Naive thymus-derived CD4-positive, alpha-beta T cell (primary cell): ENCODE measurements around the gene KRTAP10-3. TPM values are rescaled to one million over a fixed set of nuclear protein-coding genes. Genes with fewer than 3 reads are reported as not detected.

Source experiments
- ATAC-seq: fragments of 150-1000 bp; cut with Tn5 transposase; 2 replicates; pipeline ENCODE4 v1.10.0; 2021; ENCODE audit warnings: mild to moderate bottlenecking, moderate library complexity
- CTCF ChIA-PET: fragments of 350-600 bp; sonication (Branson Sonifier 250); formaldehyde crosslinking; loops from one replicate; lab custom pipeline; 2021; ENCODE audit warnings: antibody characterized with exemption; lab: Charles Lee
- POLR2A ChIA-PET: fragments of 350-600 bp; sonication (Branson Sonifier 250); formaldehyde crosslinking; loops from one replicate; lab custom pipeline; 2021; ENCODE audit warnings: antibody characterized with exemption, inconsistent platforms; lab: Charles Lee
- DNase-seq, 9 donors: peaks; one replicate each; pipeline versions ENCODE4 v3.0.0 to v3.0.0-alpha.2; 2020 to 2022; ENCODE audit warnings: mixed read lengths in 1 of 9
- H3K27ac ChIP-seq: one replicate; pipeline ENCODE4 v1.7.0; 2013; ENCODE audit warnings: mild to moderate bottlenecking, low read depth, low read length, moderate library complexity
- H3K27me3 ChIP-seq, 2 donors: one replicate each; pipeline ENCODE4 v1.7.0; 2013; ENCODE audit warnings: low read length in 2 of 2, mild to moderate bottlenecking in 2 of 2, moderate library complexity in 2 of 2; ENCODE audit not compliant: control insufficient read depth in 2 of 2, insufficient read depth in 2 of 2
- H3K36me3 ChIP-seq, 3 experiments: 1 replicate in 2 of 3; 2 replicates in 1 of 3; pipeline ENCODE4 v1.7.0; 2013; ENCODE audit warnings: low read length in 3 of 3, mild to moderate bottlenecking in 3 of 3, moderate library complexity in 1 of 3; ENCODE audit not compliant: insufficient read depth in 3 of 3, control insufficient read depth in 2 of 3
- H3K4me1 ChIP-seq, 2 donors: one replicate each; pipeline ENCODE4 v1.7.0; 2013; ENCODE audit warnings: low read length in 2 of 2, mild to moderate bottlenecking in 2 of 2, moderate library complexity in 1 of 2; ENCODE audit not compliant: control insufficient read depth in 2 of 2, insufficient read depth in 2 of 2
- H3K4me3 ChIP-seq: 2 replicates; pipeline ENCODE4 v1.7.0; 2013; ENCODE audit warnings: mild to moderate bottlenecking, low read length
- H3K9me3 ChIP-seq, 3 experiments: 1 replicate in 2 of 3; 2 replicates in 1 of 3; pipeline ENCODE4 v1.7.0; 2013; ENCODE audit warnings: low read length in 3 of 3; ENCODE audit not compliant: control insufficient read depth in 2 of 3
- H3K27ac Mint-ChIP-seq, 9 donors: one replicate each; pipeline ENCODE4 v1.8.0; 2020 to 2022; ENCODE audit warnings: mixed read lengths in 9 of 9, mild to moderate bottlenecking in 8 of 9, moderate library complexity in 5 of 9, inconsistent platforms in 2 of 9
- H3K27me3 Mint-ChIP-seq, 5 donors: one replicate each; pipeline ENCODE4 v1.8.0; 2021 to 2022; ENCODE audit warnings: mixed read lengths in 5 of 5, mild to moderate bottlenecking in 1 of 5
- H3K36me3 Mint-ChIP-seq, 5 donors: one replicate each; pipeline ENCODE4 v1.8.0; 2020 to 2022; ENCODE audit warnings: mixed read lengths in 5 of 5, mild to moderate bottlenecking in 3 of 5, inconsistent platforms in 1 of 5
- H3K4me1 Mint-ChIP-seq, 7 donors: one replicate each; pipeline ENCODE4 v1.8.0; 2020 to 2022; ENCODE audit warnings: mixed read lengths in 7 of 7, mild to moderate bottlenecking in 3 of 7, inconsistent platforms in 1 of 7
- H3K4me3 Mint-ChIP-seq, 10 donors: one replicate each; pipeline ENCODE4 v1.8.0; 2020 to 2022; ENCODE audit warnings: mild to moderate bottlenecking in 10 of 10, mixed read lengths in 10 of 10, moderate library complexity in 6 of 10, inconsistent platforms in 2 of 10
- H3K9me3 Mint-ChIP-seq, 11 donors: one replicate each; pipeline ENCODE4 v1.8.0; 2020 to 2022; ENCODE audit warnings: mixed read lengths in 11 of 11, mild to moderate bottlenecking in 4 of 11, inconsistent platforms in 1 of 11, moderate library complexity in 1 of 11
- intact Hi-C, 2 donors: fragments of 100-400 bp; cut with micrococcal nuclease; formaldehyde crosslinking; loops; one replicate each; pipeline ENCODE4 v1.15.1; 2023
- polyA plus RNA-seq, 2 donors: library from polyadenylated mRNA; unstranded; fragments of 300-500 nt; fragmentation: Illumina TruSeq; gene quantifications; one replicate each; pipeline ENCODE4 v1.2.3, GENCODE V29; 2021
- total RNA-seq, 6 experiments: library from RNA in 5 of 6; stranded (reverse) in 5 of 6; gene quantifications; 1 replicate in 5 of 6; 2 replicates in 1 of 6; pipeline ENCODE4 v1.2.3 and lab custom pipeline; 2021 to 2026

Gene KRTAP10-3
- total and polyA plus RNA-seq, 7 experiments from 2014 or later, result not detected

DNA sequence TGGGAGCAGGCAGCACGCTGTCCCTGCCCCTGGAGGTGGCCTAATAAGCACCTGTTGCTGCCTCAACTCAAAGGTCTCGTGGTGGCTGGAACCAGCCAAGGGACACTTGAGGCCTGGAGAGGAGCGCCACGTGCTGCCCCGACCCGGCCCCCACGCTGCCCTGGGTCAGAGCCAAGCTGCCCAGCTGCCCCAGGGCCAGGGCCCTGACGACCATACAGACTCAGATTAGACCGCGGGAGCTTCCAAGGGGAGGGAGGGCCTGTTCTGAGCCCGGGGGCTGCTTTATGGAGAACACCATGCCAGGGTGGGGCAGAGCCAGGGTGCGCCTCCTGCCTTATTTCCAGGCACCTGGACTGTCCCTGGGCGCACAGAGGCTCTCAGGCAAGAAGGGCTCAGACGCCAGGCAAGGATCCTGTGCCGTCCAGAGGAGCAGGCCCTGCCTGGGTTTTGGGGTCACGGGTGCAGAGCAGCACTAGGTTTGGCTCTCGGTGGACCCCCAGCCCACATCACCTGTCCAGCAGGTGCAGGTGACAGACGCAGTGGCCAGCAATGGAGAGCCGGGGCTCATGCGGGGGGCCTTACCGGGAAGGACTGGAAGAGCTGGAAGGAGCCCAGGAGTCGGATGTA, 37.2 kb downstream of the KRTAP10-3 start:
- H3K9me3 ChIP-seq, result no peaks in the 10 kb centered on the region
- H3K36me3 Mint-ChIP-seq, result no peaks in the 10 kb centered on the region
- ChIA-PET POLR2A (no interaction called here), CTCF (no interaction called here)
- intact Hi-C loops, result no loop called here
- H3K4me1 Mint-ChIP-seq, result peaks cover 0 to 14% (median 0%) of the 10 kb centered on the region in 7 donors
- no peak overlapping the region for H3K4me3 ChIP-seq
- DNase-seq, result no peak
- H3K4me3 Mint-ChIP-seq, result no peak overlapping the region
- H3K9me3 Mint-ChIP-seq, result peaks cover 0 to 1% (median 0%) of the 10 kb centered on the region in 11 donors
- H3K27ac Mint-ChIP-seq, result no peak overlapping the region
- H3K27ac ChIP-seq, result no peak overlapping the region
- ATAC-seq, result no peak
- no peaks in the 10 kb centered on the region for H3K4me1 ChIP-seq
- no peaks in the 10 kb centered on the region for H3K36me3 ChIP-seq
- no peaks in the 10 kb centered on the region for H3K27me3 ChIP-seq
- H3K27me3 Mint-ChIP-seq, result no peaks in the 10 kb centered on the region

DNA sequence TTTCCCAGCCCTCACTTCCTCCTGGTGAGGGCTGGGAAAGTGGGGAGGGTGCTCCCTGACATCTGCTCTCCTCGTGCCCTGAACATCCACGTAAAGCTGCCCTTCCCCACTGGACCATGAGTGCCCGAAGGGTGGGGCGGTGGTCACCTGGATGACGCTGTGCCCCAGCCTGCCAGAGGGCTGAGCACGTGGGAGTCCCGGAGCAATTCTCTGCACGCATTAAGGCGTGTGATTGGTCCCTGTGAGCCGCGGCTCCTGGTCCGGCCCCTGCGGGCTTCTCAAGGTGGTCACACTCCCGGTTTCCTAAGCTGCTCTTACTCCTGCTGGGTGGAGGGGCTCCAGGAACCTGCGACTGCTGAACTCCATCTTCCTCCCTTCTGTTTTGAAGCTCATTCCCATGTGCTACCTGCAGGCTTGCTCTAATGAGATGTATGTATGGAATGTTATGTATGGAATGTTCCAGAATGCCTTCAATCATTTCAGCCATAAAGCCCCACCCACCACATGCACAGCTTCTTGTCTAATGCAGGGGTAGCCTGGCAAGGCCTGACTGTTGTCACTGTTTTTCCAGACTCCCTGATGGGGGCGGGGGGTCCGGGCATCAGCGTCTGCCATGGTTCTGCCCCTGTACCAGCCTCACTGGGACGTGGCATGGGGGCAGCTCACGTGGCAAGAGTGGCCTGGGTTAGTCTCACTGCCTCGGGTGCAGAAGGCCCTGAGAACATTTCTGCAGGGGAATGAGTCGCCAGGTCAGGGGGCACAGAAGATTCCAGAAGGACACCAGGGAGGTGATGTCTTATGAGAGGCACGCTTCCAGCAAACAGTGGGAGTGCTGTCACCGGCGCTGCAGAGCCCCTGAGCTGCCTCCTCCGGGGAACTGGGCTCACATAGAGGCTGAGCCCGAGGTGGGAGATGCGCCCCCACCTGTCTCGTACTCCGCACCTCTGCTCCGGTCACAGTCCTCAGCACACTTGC, 38.0 kb downstream of the KRTAP10-3 start:
- Mint-ChIP-seq H3K4me1 (peaks cover 0 to 14% (median 2%) of the 10 kb centered on the region in 7 donors), H3K4me3 (no peak overlapping the region), H3K27ac (no peak overlapping the region), H3K9me3 (peaks cover 0 to 1% (median 0%) of the 10 kb centered on the region in 11 donors), H3K27me3 (no peaks in the 10 kb centered on the region), H3K36me3 (no peaks in the 10 kb centered on the region)
- H3K4me3 ChIP-seq, result no peak overlapping the region
- intact Hi-C loops, result no loop called here
- H3K4me1 ChIP-seq, result no peaks in the 10 kb centered on the region
- ATAC-seq, result no peak
- no peak for DNase-seq
- no peaks in the 10 kb centered on the region for H3K27me3 ChIP-seq
- ChIA-PET POLR2A (no interaction called here), CTCF (no interaction called here)
- no peaks in the 10 kb centered on the region for H3K36me3 ChIP-seq
- H3K9me3 ChIP-seq, result no peaks in the 10 kb centered on the region
- no peak overlapping the region for H3K27ac ChIP-seq

DNA sequence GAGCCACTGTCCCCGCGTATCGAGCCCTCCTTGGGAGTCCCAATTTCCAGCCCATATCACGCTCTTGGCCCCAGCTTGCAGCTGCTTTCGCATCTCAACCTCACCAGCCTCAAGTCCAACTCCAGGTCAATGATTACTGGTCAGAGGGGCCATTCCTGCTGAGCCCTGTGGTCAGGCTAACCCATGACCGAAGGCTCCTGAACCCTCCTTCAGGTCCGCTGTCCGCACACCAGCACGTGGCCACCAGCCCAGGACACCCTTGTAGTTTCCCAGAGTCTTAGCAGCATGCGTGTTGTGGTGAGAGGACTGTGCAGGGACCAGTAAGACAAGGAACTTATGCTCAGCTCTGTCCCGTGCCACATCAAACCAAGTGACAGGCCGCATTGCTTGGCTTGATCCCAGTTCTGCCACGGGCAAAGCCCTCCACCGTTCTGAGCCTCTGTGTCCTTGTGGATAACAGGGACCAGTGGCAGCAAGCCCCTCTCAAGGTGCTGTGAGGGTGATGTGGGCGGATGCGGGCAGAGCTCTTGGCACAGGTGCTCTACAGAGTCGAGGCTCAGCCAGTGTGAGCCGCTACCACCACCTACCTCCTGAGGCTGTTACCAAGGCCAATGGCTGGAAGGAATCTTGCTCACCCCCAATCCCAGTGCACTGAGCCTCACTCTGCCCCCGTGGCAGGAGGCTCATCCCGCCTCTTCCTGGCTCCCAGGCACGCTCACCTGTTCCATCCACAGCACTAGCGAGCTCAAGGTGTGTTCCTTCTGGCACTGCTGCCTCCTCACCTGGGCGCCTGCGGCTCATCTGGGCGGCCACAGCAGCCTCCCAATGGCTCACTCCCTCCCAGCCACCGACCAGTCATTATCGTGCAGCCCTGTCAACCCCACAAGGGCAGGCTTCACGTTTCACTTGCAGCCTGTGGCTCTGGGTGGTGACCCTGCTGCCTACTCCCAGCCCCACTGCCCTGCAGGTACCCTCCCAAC, 39.0 kb downstream of the KRTAP10-3 start:
- H3K27me3 Mint-ChIP-seq, result no peaks in the 10 kb centered on the region
- no peak overlapping the region for H3K27ac ChIP-seq
- no peaks in the 10 kb centered on the region for H3K36me3 ChIP-seq
- H3K4me3 Mint-ChIP-seq, result no peak overlapping the region
- ChIA-PET POLR2A (no interaction called here), CTCF (interaction anchor here (0.7 to 1.8 kb wide), 2 partner anchors 98 to 274 kb away, joined by 4 read pairs; no protein-coding TSS in a partner anchor)
- H3K9me3 Mint-ChIP-seq, result peaks cover 0 to 1% (median 0%) of the 10 kb centered on the region in 11 donors
- ATAC-seq, result no peak
- DNase-seq, result no peak
- H3K36me3 Mint-ChIP-seq, result no peaks in the 10 kb centered on the region
- H3K4me1 ChIP-seq, result no peaks in the 10 kb centered on the region
- intact Hi-C loops, result no loop called here
- no peaks in the 10 kb centered on the region for H3K27me3 ChIP-seq
- H3K4me1 Mint-ChIP-seq, result peaks cover 0 to 14% (median 3%) of the 10 kb centered on the region in 7 donors
- H3K9me3 ChIP-seq, result no peaks in the 10 kb centered on the region
- peak overlapping the region in 2 of 9 donors; percentile 46 to 62 for H3K27ac Mint-ChIP-seq
- no peak overlapping the region for H3K4me3 ChIP-seq

DNA sequence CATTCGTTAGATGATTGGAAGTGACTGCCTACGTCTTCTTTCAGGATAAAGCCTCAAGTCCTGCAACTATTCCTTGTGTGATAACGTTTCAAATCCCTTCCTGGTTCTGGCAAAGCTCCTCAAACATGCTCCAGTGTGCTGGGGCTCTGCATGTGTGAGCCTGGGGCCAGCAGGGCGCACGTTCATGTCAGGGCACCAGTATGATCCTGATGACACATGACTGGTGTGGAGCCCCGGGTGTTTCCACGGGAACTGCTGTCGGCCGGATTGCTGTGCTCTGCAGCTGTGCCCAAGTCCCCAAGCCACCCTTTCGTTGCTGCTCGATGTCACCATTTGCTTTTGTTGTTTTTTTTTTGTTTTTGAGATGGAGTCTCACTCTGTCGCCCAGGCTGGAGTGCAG, 39.9 kb downstream of the KRTAP10-3 start:
- Histone ChIP-seq H3K9me3 (no peaks in the 10 kb centered on the region), H3K4me1 (no peaks in the 10 kb centered on the region), H3K27ac (no peak overlapping the region), H3K27me3 (no peaks in the 10 kb centered on the region), H3K36me3 (no peaks in the 10 kb centered on the region), H3K4me3 (no peak overlapping the region)
- Mint-ChIP-seq H3K4me1 (peaks cover 0 to 14% (median 3%) of the 10 kb centered on the region in 7 donors), H3K36me3 (no peaks in the 10 kb centered on the region), H3K27me3 (no peaks in the 10 kb centered on the region), H3K4me3 (no peak overlapping the region), H3K27ac (peak overlapping the region in 2 of 9 donors; percentile 42 to 62), H3K9me3 (peaks cover 0 to 1% (median 0%) of the 10 kb centered on the region in 11 donors)
- ChIA-PET POLR2A (no interaction called here), CTCF (interaction anchor here (0.8 to 1.8 kb wide), 2 partner anchors 99 to 224 kb away, joined by 3 to 4 read pairs; no protein-coding TSS in a partner anchor)
- ATAC-seq (no peak), DNase-seq (no peak)
- intact Hi-C loops, result no loop called here

- H3K9me3 ChIP-seq, result no peaks in the 10 kb centered on the region
- no peak overlapping the region for H3K27ac ChIP-seq
- H3K4me1 ChIP-seq, result no peaks in the 10 kb centered on the region
- Mint-ChIP-seq H3K4me1 (peaks cover 0 to 14% (median 3%) of the 10 kb centered on the region in 7 donors), H3K36me3 (no peaks in the 10 kb centered on the region), H3K9me3 (peaks cover 0 to 1% (median 0%) of the 10 kb centered on the region in 11 donors), H3K4me3 (peak overlapping the region in 1 of 10 donors; percentile 15), H3K27ac (peak overlapping the region in 3 of 9 donors; percentile 57 to 84 (median 74)), H3K27me3 (no peaks in the 10 kb centered on the region)
- ATAC-seq, result no peak
- ChIA-PET CTCF (interaction anchor here (0.6 to 9.1 kb wide), 3 partner anchors 56 to 224 kb away, joined by 4 to 111 read pairs (median 4); no protein-coding TSS in a partner anchor), POLR2A (interaction anchor here (1.0 kb wide), 1 partner anchor 98 kb away, joined by 5 read pairs; no protein-coding TSS in a partner anchor)
- peak in 1 of 9 donors; percentile 26 for DNase-seq
- intact Hi-C loops, result no loop called here
- H3K36me3 ChIP-seq, result no peaks in the 10 kb centered on the region
- H3K4me3 ChIP-seq, result no peak overlapping the region
- H3K27me3 ChIP-seq, result no peaks in the 10 kb centered on the region
These were observed 41.3 kb downstream of the KRTAP10-3 start for GRCh38 chr21:44517175-44517899.
